Measurements from ENCODE around the gene SMPD3.

- TF ChIP-seq, protein P1, sequence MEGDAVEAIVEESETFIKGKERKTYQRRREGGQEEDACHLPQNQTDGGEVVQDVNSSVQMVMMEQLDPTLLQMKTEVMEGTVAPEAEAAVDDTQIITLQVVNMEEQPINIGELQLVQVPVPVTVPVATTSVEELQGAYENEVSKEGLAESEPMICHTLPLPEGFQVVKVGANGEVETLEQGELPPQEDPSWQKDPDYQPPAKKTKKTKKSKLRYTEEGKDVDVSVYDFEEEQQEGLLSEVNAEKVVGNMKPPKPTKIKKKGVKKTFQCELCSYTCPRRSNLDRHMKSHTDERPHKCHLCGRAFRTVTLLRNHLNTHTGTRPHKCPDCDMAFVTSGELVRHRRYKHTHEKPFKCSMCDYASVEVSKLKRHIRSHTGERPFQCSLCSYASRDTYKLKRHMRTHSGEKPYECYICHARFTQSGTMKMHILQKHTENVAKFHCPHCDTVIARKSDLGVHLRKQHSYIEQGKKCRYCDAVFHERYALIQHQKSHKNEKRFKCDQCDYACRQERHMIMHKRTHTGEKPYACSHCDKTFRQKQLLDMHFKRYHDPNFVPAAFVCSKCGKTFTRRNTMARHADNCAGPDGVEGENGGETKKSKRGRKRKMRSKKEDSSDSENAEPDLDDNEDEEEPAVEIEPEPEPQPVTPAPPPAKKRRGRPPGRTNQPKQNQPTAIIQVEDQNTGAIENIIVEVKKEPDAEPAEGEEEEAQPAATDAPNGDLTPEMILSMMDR (IDR thresholded peaks at IDR 0.05 in 2 of 3, conservative IDR thresholded peaks at IDR 0.05 in 1 of 3; ENCODE audit: borderline replicate concordance in 1 of 3, insufficient read depth in 1 of 3, low read depth in 2 of 3, low read length in 2 of 3): no peak
- TF ChIP-seq POLR2A (IDR thresholded peaks at IDR 0.05; ENCODE audit: borderline replicate concordance, extremely low read depth, insufficient read depth, insufficient read length): no peak
Observed at GRCh38 chr16:68369168-68369567, 79.1 kb downstream of the SMPD3 start.

Data from HCT116 (cell line).